Forelimb muscle (tissue), 1 donor: ENCODE data around the gene NETO1. TPM values are rescaled to one million over a fixed set of nuclear protein-coding genes. Genes with fewer than 3 reads are reported as not detected.

ENCODE experiments used
- DNase-seq: peaks from one replicate; pipeline ENCODE4 v3.0.0-alpha.2; 2013; ENCODE audit warnings: low read depth
- polyA plus RNA-seq: library from polyadenylated mRNA; unstranded; fragments of 120-200 nt; gene quantifications from one replicate; pipeline ENCODE4 v1.2.1, GENCODE V29; 2013; ENCODE audit not compliant: insufficient read length

The NETO1 gene
- polyA plus RNA-seq, 1 donor: not detected

GRCh38 chr18:72846736-72847533 is 20.9 kb downstream of the NETO1 start:
- no peak for DNase-seq

GRCh38 chr18:72843743-72844142 is 24.0 kb downstream of the NETO1 start:
- no peak for DNase-seq

GRCh38 chr18:72840109-72840508 is 27.7 kb downstream of the NETO1 start:
- DNase-seq: no peak

GRCh38 chr18:72834731-72835130 is 33.1 kb downstream of the NETO1 start:
- no peak for DNase-seq

GRCh38 chr18:72833471-72833870 is 34.3 kb downstream of the NETO1 start:
- DNase-seq: no peak

- DNase-seq: no peak
These were observed 37.7 kb downstream of the NETO1 start for GRCh38 chr18:72830109-72830508.

- no peak for DNase-seq
These were observed 39.2 kb downstream of the NETO1 start for GRCh38 chr18:72828601-72829000.

GRCh38 chr18:72826736-72827135 is 41.1 kb downstream of the NETO1 start:
- DNase-seq: no peak

GRCh38 chr18:72823345-72823744 is 44.4 kb downstream of the NETO1 start:
- DNase-seq: no peak

- no peak for DNase-seq
These were observed 45.6 kb downstream of the NETO1 start for GRCh38 chr18:72822202-72822601.

GRCh38 chr18:72820571-72820970 is 47.2 kb downstream of the NETO1 start:
- no peak for DNase-seq

GRCh38 chr18:72819050-72819449 is 48.7 kb downstream of the NETO1 start:
- no peak for DNase-seq

- DNase-seq: no peak
These were observed 56.7 kb downstream of the NETO1 start for GRCh38 chr18:72811047-72811446.

GRCh38 chr18:72808680-72809079 is 59.1 kb downstream of the NETO1 start:
- no peak for DNase-seq

GRCh38 chr18:72799106-72799505 is 68.7 kb downstream of the NETO1 start:
- DNase-seq: no peak

- no peak for DNase-seq
These were observed 84.3 kb downstream of the NETO1 start for GRCh38 chr18:72783530-72783929.

- DNase-seq: no peak
These were observed 92.9 kb downstream of the NETO1 start for GRCh38 chr18:72774914-72775313.

- DNase-seq: no peak
These were observed 94.9 kb downstream of the NETO1 start for GRCh38 chr18:72772916-72773315.

- DNase-seq: no peak
These were observed 99.0 kb downstream of the NETO1 start for GRCh38 chr18:72768681-72769229.

- DNase-seq: peak; percentile 17
These were observed 105.2 kb downstream of the NETO1 start for GRCh38 chr18:72762515-72763122.

GRCh38 chr18:72752220-72752619 is 115.6 kb downstream of the NETO1 start:
- no peak for DNase-seq

GRCh38 chr18:72742002-72742401 is 125.8 kb downstream of the NETO1 start:
- DNase-seq: no peak

- DNase-seq: no peak
These were observed 129.7 kb downstream of the NETO1 start for GRCh38 chr18:72738136-72738535.
